ENCODE results near the gene UGT1A6.

The UGT1A6 gene

DNA sequence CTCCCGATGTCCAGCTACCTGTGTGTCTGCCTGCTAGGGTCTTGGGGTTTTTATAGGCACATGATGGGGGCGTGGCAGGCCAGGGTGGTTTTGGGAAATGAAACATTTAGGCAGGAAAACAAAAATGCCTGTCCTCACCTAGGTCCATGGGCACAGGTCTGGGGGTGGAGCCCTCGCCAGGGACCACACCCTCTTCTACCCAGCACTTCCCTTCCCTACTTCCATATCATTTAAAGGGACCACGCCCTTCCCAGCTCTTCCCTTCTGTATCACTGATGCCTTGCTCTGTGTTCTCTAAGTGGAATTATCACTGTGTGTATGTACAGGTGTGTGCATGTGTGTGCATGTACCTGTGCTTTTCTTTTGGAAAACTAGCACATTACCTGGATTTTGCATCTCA is 73.7 kb downstream of the UGT1A6 start:
- no peak for DNase-seq (ENCODE audit: low read depth in 2 of 2)

GRCh38 chr2:233768076-233768475 is 75.4 kb downstream of the UGT1A6 start:
- DNase-seq (ENCODE audit: low read depth in 2 of 2): no peak

GRCh38 chr2:233769260-233769659 is 76.6 kb downstream of the UGT1A6 start:
- no peak for DNase-seq (ENCODE audit: low read depth in 2 of 2)

DNA sequence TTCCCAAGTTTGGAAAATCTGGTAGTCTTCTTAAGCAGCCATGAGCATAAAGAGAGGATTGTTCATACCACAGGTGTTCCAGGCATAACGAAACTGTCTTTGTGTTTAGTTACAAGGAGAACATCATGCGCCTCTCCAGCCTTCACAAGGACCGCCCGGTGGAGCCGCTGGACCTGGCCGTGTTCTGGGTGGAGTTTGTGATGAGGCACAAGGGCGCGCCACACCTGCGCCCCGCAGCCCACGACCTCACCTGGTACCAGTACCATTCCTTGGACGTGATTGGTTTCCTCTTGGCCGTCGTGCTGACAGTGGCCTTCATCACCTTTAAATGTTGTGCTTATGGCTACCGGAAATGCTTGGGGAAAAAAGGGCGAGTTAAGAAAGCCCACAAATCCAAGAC is 79.5 kb downstream of the UGT1A6 start:
- no peak for DNase-seq (ENCODE audit: low read depth in 2 of 2)

DNA sequence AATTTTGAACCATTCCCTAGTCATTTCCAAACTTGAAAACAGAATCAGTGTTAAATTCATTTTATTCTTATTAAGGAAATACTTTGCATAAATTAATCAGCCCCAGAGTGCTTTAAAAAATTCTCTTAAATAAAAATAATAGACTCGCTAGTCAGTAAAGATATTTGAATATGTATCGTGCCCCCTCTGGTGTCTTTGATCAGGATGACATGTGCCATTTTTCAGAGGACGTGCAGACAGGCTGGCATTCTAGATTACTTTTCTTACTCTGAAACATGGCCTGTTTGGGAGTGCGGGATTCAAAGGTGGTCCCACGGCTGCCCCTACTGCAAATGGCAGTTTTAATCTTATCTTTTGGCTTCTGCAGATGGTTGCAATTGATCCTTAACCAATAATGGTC is 79.9 kb downstream of the UGT1A6 start:
- no peak for DNase-seq (ENCODE audit: low read depth in 2 of 2)

GRCh38 chr2:233773854-233774253 is 81.2 kb downstream of the UGT1A6 start:
- no peak for DNase-seq (ENCODE audit: low read depth in 2 of 2)

DNA sequence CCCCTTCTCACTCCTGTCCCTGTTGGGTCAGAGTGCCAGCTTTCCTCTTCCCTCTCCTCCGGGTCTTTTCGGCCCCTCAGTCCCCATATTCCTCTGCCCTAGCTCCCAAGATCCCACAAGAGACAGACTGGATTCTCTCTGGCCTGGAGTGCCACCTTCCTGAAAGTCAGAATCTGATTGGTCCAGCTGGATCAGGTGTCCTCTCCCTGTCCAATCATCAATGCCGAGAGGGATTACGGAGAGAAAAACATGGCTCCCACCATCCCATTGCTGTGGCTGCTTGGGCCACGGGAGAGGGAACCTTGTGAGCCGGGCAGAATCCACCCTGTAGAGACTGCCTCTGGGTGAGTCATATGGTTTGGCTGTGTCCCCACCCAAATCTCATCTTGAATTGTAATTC is 82.7 kb downstream of the UGT1A6 start:
- DNase-seq (ENCODE audit: low read depth in 2 of 2): no peak

- DNase-seq (ENCODE audit: low read depth in 2 of 2): no peak
Observed at GRCh38 chr2:233778030-233778429, 85.3 kb downstream of the UGT1A6 start, which contains the start of gene MROH2A. TSS of gene MROH2A (plus strand) at chr2:233778330. CDS start at chr2:233779359, 1,029 bp downstream.

DNA sequence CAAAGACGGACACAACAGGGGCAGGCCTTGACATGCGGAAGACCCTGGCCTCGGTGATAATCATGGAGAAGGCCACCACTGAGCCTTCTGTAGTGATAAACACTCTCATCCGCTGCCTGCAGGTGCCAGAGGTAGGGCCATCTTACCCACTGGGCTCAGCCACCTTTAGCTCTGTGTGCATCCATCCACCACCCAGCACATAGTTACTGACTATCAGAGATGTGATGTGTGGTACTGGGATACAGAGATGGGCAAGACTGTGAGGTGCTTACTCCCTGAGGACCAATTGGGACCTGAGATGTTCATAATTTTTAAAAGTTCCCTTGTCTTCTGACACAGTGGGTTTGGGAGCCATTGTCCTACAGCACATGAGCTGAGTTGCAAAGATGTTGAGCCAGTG is 87.0 kb downstream of the UGT1A6 start:
- DNase-seq (ENCODE audit: low read depth in 2 of 2): no peak

GRCh38 chr2:233780771-233781170 is 88.1 kb downstream of the UGT1A6 start:
- DNase-seq (ENCODE audit: low read depth in 2 of 2): no peak

GRCh38 chr2:233789554-233789953 is 96.9 kb downstream of the UGT1A6 start:
- DNase-seq (ENCODE audit: low read depth in 2 of 2): no peak

GRCh38 chr2:233791151-233791882 is 98.6 kb downstream of the UGT1A6 start:
- DNase-seq (ENCODE audit: low read depth in 2 of 2): no peak

DNA sequence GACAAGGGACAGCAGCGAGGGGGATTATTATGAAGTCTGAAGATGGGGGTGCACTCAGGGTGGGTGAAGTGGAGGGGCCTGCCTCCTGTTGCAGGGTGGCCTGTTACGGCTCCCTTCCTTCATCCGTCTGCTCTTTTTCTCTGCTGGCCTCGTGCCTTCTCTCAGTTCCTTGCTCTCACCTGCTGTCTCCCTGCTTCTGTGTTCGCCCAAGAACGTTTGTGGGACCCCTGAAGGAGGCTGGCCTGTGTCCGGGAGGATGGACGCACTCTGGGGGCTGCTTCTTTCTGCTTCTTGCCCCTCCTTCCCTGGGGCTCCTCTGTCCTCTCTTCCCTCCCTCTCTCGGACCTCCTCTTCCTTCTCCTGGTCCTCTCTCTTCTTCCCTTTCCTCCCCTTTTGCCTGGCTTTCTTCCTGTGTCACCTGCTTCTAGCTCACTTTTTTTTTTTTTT is 99.2 kb downstream of the UGT1A6 start:
- no peak for DNase-seq (ENCODE audit: low read depth in 2 of 2)

DNA sequence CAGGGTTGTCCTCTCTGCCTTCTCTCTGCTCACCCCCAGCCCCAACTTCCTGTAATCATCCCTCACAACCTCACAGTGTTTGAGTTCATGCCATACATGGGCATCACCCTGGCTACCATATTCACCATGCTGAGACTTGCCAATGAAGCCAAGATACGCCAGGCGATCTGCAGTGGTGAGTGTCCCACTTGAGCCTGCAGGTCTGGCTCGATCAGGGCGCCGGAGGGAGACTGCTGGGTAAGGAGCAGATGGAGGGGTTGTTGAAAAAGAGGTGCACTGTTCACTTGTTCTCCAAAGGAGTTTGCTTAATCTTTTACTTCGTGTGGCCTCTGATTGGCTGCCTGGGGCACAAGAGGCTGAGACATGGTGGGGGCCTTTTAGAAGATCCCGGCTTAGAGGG is 100.0 kb downstream of the UGT1A6 start:
- DNase-seq (ENCODE audit: low read depth in 2 of 2): no peak

- DNase-seq (ENCODE audit: low read depth in 2 of 2): no peak
Observed at GRCh38 chr2:233793465-233794127, 100.9 kb downstream of the UGT1A6 start.

DNA sequence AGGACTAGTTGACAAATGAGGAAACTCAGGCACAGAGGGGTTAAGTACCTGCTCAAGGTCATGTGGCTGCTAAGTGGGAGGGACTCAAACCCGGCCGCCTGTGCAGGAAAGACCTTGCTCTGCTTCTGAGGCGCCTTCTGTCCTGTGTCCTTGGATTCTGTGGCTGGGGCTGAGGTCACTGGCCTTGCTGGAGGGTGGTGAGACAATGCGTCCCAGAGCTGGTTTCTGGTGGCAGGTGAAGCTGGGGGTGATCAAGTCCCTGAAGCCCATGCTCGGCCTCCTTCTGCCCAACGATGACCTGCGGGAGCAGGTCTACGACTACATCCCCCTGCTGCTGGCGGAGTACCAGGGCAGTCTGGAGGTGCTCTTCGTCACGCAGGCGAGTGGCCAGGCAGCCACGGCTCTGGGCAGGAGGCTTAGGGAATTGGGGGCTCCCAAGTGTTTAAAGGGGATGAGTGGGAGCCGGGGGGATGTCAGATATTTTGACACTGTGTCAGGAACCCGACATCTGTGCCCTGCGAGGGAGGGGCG is 101.5 kb downstream of the UGT1A6 start:
- no peak for DNase-seq (ENCODE audit: low read depth in 2 of 2)

DNA sequence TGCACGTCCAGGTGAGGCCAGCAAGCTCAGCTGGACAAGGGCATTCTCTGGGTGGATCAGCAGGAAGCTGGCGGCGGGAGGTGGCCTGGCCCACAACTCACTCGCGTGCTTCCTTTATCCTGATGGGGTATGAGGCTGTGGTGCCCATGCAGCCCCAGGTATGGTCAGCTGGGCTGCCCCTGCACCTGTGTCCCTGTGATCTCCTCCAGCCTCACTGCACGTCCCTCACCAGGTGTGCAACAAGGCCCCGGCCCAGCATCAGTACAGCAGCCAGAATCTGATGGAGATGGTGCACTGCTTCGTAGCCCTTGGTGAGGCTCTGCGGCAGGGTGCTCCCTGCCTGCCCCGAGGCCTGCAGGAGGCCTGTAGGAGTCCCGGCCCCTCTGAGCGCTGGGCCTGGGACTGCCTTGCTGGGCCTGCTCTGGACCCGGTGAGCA is 103.1 kb downstream of the UGT1A6 start:
- DNase-seq (ENCODE audit: low read depth in 2 of 2): no peak

DNA sequence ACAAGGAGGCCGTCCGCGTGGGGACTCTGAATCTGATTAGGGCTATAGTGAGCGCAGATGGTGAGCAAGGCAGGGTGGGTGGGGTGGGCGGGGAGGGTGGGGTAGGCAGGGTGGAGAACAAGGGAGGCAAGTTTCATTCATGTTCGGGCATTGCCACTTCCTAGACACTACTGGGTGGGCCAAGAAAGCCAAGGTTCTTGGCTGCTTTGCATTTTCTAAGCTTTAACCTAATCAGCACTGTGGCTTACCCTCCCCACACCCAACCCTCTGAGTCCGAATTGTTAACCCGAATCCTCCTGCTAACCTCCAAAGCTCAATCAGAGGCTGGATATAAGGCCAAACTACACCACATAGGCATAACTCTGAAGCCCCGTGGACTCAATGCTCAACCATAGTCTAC is 103.6 kb downstream of the UGT1A6 start:
- no peak for DNase-seq (ENCODE audit: low read depth in 2 of 2)

DNA sequence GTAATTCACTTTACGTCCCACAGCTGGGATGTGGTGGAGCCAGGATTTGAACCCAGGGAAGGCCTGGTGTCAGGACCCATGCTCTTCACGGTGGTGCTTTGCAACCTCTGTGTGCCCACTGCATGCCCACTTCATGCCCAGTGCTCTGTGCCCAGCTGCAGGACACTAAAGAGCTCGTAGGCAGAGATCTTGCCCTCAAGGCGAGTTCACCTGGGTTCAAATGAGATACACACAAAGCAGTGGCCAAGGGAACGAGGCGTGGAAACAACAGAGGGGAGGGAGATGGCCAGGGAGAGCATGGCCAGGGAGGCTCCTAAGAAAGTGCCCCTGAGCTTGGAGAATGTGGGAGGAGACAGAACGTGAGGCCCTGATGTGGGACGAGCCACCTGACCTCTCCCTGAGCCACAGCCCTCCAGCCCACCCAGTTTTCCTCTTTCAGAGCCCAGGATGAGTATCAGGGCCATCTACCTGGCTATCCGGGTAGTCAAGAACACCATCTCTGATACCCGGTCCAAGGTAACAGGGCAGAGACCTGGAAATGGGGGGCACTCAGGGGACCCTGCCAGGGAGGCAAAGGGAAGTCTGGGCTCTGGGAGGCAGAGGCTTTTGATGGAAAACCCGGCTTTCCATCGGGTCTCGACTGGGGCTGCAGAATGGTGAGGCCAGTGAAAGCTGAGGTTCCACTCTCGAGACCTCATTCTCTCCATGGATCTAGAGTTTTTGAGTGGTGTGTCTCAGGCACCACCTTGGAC is 105.8 kb downstream of the UGT1A6 start:
- DNase-seq (ENCODE audit: low read depth in 2 of 2): no peak

DNA sequence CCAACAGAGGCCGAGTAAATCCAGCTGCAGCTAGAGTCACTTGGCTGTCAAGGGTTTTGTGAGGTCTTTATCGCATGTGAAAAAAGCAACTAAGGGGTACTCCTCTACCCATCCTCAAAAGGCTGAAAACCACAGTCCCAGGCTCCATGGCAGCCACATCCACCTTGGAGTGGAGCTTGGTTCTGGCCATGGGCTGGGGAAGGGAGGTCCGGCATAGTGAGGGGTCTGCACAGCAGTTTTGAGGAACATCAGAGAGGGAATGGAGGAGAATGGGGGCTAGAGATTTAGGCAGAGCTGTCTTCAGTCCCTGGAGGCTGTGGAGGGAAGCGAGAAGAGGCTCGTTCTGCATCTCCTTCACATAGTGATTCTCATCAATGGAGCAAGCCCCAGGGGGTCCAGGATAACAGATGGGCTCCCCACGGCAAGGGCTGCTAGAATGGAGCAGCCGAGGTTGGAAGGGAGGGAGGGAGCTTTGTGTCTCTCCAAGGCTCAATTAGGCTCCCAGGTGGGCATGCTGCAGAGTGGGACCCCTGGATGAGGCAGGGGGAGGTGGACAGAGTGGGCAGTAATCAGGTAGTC is 106.5 kb downstream of the UGT1A6 start:
- DNase-seq (ENCODE audit: low read depth in 2 of 2): no peak

DNA sequence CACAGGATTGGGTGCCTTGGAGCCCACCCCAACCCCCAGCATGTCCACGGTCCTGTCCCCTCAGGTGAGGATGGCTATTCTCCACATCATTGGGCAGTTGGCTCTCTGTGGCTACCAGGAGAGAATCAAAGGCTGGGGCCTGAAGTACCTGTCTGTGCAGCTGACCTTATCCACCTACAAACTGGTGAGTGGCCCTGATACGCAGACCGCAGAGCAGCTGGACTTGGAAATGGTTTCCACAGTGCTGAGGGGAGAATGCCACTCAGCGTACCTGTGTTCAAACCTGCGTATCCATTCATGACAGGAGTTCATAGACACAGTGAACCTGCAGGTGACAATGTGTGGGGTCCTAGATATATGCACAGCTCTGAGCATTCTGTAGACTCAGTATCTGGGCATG is 107.0 kb downstream of the UGT1A6 start:
- no peak for DNase-seq (ENCODE audit: low read depth in 2 of 2)

DNA sequence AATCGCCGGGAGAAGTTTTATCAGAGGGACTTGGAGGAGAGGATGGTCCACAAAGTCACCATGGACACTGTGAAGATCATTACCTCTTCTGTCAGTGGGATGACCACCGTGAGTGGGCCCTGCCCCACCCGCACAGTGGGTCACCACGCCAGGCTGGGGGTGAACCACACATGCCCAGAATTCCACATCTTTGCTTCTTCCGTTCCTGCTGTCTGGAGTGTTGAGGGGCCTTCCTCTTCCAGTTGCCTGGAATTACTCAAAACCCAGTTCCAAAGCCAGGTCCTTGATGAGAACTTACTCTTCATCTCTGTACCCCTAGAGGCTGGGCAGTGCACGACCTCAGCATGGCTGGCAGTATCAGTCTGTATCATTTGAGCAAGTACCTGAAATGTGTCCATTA is 107.5 kb downstream of the UGT1A6 start:
- no peak for DNase-seq (ENCODE audit: low read depth in 2 of 2)
